RPMI7951 (cell line): ENCODE data around the gene GSTA4. TPM values are rescaled to one million over a fixed set of nuclear protein-coding genes. Genes with fewer than 3 reads are reported as not detected.

Experiments
- total RNA-seq: library from RNA; depleted of rRNA; stranded (reverse); fragments of >200 nt; shearing (Covaris generic); gene quantifications from 2 replicates; pipeline ENCODE4 v1.2.3, GENCODE V29; 2014; rRNA removed

The GSTA4 gene
- total RNA-seq, 1 experiment from 2014 or later, result 18.7 TPM

Other genes with a start within 250 kb of the GSTA4 start
- gene GSTA2, start 231.8 kb downstream of the GSTA4 start, total RNA-seq, result not detected in 2 replicates
- gene GSTA1, start 191.5 kb downstream of the GSTA4 start, total RNA-seq, result 0.48 and 0.68 TPM in 2 replicates
- not detected in 2 replicates for gene GSTA5, start 154.5 kb downstream of the GSTA4 start, total RNA-seq
- gene GSTA3, start 85.6 kb downstream of the GSTA4 start, total RNA-seq, result not detected in 2 replicates
- 16.0 and 19.0 TPM in 2 replicates for gene CILK1, start 66.5 kb upstream of the GSTA4 start, total RNA-seq
- gene FBXO9, start 70.1 kb upstream of the GSTA4 start, total RNA-seq, result 28.7 and 43.4 TPM in 2 replicates
- gene GCM1, start 153.6 kb upstream of the GSTA4 start, total RNA-seq, result not detected in 2 replicates